NCI-H187 treated with DMSO at 0.1 percent for 48 hours (cell line): Measurements from ENCODE around the gene CCDC195.
"Not testable (repeated sequence)": the region's sequence is repeated elsewhere in the genome, so short reads cannot be mapped to it uniquely, and the experiment has no call there.

Experiments
- DNase-seq: peaks from one replicate; lab custom pipeline; 2025; lab: John Stamatoyannopoulos, UW

CCDC195 gene

DNA sequence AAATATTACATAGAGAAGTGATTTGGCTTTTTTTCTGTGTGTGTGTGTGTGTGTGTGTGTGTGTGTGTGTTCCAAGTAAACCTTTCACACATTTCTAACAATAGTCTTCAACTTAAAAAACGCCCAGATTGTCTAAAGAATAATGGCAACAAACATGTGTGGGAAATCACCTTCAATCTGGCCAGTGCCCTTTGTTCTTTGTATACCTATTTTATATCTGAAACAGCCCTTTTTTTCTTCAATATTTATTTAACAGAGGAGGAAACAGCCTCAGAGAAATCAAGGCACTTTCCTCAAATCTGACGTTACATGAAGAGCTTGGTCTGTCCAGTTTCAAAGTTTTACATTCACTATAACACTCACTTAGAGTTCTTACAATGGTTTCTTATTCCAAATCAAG, 25.3 kb downstream of the CCDC195 start:
- no peak for DNase-seq

GRCh38 chr2:224689539-224689938, 26.6 kb downstream of the CCDC195 start:
- no peak for DNase-seq

DNA sequence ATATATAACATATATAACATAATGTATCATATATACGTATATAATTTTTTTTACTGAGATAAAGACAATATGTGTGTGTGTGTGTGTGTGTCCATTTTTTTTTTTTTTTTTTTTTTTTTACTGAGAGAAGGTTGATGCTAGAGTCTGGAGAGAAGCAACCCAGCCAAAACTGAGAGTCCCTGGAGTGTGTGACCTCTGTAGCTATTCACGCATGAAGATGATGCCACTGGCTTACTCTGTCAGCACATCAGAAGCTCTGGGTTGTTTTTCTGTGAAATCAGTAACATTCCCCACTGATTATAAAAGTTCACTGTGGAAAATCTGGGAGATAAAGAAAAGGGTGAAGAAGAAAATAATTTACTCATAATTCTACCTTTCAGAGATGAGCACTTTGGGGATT, 27.2 kb downstream of the CCDC195 start:
- DNase-seq, result no peak

- DNase-seq, result no peak
Measured at GRCh38 chr2:224687156-224687555, 29.0 kb downstream of the CCDC195 start.

DNA sequence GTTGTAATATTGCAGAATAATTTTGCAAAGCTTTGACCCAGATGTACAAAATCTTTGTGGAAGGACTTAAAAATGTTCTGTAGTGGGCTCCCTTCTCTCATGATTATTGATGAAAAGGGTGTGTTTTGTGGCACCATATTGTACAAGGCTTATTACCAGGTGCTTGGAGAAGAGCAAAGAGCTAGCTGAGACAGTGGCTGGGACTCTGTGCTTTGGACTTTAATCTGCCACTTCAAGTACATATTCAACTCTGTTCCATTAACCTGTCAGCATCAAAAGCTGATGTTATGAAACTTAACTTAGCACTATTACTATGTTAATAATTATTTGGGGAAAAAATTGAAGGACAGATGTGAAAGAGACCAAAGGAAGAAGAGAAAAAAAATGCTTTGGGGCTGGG, 31.0 kb downstream of the CCDC195 start:
- DNase-seq, result no peak

- DNase-seq, result no peak
Measured at GRCh38 chr2:224682134-224682533, 34.0 kb downstream of the CCDC195 start.

DNA sequence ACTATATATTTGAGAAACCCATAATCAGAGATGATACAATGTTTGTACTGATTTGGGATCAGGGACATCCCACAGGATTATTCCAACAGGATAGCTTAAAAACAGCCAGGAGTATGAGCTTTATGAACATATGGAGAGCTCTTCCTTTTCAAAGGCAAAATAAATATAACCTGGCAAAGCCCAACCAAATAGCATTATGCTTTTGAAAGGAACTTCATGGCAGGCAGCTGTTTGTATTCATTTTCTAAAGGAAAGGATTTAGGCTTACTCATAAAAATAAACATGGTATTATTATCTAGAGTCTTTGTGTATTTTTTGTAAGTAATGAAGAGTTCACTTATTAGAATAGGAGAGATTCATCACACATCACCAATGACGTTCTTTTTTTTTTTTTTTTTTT, 44.4 kb downstream of the CCDC195 start:
- no peak for DNase-seq

DNA sequence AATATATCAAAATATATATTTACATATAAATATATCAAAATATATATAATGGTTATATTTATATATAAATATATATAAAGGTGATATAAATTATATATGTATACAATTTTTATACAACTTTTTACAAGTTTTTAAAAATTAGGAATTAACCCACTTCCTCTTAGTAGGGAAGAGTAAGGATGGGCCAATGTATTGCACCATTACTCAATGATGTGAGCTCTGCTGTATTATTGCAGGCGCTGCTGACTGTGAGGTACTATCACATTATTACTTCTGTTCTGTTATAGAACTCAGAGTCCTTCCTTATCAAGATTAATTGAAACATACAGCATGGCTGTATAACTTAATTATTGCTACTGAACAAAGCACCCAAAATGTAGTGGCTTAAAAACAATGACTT, 46.0 kb downstream of the CCDC195 start:
- DNase-seq, result no peak

GRCh38 chr2:224669449-224669848, 46.7 kb downstream of the CCDC195 start:
- no peak for DNase-seq

DNA sequence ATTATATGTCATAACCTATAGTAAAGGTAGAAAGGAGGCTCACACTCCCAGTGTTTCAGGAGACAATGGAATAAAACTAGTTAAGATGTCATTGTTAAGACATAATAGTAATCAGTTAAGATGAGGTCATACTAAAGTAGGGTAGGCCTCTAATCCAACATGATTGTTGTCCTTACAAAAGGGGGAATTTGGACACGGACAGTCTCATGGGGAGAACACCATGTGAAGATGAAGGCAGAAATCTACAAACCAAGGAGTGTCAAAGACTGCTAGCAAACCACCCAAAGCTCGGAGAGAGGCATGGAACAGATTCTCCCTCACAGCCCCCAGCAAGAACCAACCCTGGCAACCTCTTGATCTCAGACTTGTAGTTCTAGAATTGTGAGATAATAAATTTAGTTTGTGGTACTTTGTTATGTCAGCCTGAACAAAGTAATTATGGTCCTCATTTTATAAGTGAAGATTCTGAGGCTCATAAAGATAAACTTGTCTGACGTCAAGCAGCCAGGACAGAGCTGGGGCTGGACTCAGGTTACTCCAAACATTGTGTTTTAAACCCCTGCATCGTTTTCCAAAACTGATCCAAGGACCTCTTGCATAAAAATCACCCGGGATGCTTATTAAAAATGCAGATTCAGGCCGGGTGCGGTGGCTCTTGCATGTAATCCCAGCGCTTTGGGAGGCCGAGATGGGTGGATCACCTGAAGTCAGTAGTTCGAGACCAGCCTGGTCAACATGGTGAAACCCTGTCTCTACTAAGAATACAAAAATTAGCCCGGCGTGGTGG, 47.8 kb downstream of the CCDC195 start:
- no peak for DNase-seq

- DNase-seq, result no peak
Measured at GRCh38 chr2:224666951-224667553, 49.1 kb downstream of the CCDC195 start.

- not testable (repeated sequence) for DNase-seq
Measured at GRCh38 chr2:224663322-224663721, 52.8 kb downstream of the CCDC195 start.

DNA sequence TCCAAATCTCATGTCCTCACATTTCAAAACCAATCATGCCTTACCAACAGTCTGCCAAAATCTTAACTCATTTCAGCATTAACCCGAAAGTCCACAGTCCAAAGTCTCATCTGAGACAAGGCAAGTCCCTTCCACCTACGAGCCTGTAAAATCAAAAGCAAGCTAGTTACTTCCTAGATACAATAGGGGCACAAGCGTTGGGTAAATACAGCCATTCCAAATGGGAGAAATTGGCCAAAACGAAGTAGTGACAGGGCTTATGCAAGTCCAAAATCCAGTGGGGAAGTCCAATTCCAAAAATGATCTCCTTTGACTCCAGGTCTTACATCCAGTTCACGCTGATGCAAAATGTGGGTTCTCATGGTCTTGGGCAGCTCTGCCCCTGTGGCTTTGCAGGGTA, 54.5 kb downstream of the CCDC195 start:
- DNase-seq, result not testable (repeated sequence)

- no peak for DNase-seq
Measured at GRCh38 chr2:224659714-224660113, 56.5 kb downstream of the CCDC195 start.

DNA sequence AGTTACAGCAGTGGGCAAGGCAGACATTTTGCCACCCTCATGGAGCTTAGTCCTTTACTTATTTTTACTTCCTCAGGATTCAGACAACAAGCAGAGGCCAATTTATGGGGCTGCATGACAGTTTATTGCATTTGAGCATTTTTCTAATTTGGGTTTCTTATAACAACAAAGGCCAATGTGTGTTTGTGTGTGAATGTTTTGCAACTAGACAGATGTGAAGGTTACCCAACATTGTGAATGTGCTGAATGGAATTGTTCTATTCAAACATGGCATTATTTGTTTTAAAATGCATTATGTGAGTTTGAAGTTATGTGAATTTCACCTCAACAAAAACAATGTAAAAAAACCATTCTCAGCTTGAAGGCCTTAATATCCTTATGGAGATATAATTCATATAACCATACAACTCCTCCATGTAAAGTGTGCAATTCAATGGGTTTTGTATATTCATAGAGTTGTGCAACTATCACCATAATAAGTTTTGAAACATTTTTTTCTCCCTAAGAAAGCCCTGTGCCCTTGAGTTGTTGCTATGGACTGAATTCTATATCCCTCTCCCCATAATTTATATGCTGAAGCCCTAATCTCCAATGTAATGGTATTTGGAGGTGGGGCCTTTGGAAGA, 57.3 kb downstream of the CCDC195 start:
- no peak for DNase-seq

- no peak for DNase-seq
Measured at GRCh38 chr2:224657349-224657748, 58.8 kb downstream of the CCDC195 start.

DNA sequence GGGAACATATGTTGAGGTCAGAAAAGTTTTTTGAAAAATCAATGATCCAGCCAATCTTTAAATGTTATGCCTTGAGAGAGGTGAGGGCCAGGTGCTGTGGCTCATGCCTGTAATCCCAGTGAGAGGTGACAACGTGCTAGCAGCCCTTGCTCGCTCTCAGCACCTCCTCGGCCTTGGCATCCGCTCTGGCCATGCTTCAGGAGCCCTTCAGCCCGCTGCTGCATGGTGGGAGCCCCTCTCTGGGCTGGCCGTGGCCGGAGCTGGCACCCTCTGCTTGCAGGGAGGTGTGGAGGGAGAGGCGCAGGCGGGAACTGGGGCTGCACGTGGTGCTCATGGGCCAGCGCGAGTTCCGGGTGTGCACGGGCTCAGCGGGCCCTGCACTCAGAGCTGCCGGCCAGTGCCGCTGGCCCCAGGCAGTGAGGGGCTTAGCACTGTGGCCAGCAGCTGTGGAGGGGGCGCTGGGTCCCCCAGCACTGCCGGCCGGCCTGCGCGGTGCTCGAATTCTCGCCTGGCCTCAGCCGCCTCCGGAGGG, 61.1 kb downstream of the CCDC195 start:
- DNase-seq, result no peak
